Mesothelial cell of epicardium (in vitro differentiated cells): ENCODE data around the gene CACFD1. TPM values are rescaled to one million over a fixed set of nuclear protein-coding genes. Genes with fewer than 3 reads are reported as not detected.

Experiments used
- DNase-seq, 2 experiments: peaks; one replicate each; pipeline ENCODE4 v3.0.0; 2021; ENCODE audit warnings: low spot score in 2 of 2; ENCODE audit not compliant: unreplicated experiment in 2 of 2
- H3K27ac Mint-ChIP-seq: 2 replicates; pipeline ENCODE4 v1.8.0; 2021; ENCODE audit warnings: mixed read lengths
- H3K27me3 Mint-ChIP-seq: 2 replicates; pipeline ENCODE4 v1.8.0; 2021; ENCODE audit warnings: low read depth, mixed read lengths
- H3K36me3 Mint-ChIP-seq: 2 replicates; pipeline ENCODE4 v1.8.0; 2021; ENCODE audit warnings: mixed read lengths
- H3K4me1 Mint-ChIP-seq: 2 replicates; pipeline ENCODE4 v1.8.0; 2021; ENCODE audit warnings: mixed read lengths
- H3K4me3 Mint-ChIP-seq: 2 replicates; pipeline ENCODE4 v1.8.0; 2021; ENCODE audit warnings: mild to moderate bottlenecking, moderate library complexity, mixed read lengths
- H3K9me3 Mint-ChIP-seq: 2 replicates; pipeline ENCODE4 v1.8.0; 2021; ENCODE audit warnings: mixed read lengths
- CTCF ChIP-seq: fragments of 200-600 bp; sonication (generic); IDR thresholded peaks from one replicate; pipeline ENCODE4 v1.5.0; 2021; ENCODE audit warnings: antibody characterized with exemption; ENCODE audit not compliant: unreplicated experiment
- total RNA-seq: library from RNA; stranded (reverse); gene quantifications from 3 replicates; pipeline ENCODE4 v1.2.1, GENCODE V29; 2021

Gene CACFD1
- total RNA-seq, 1 donor from 2014 or later: 35.4 TPM

- Mint-ChIP-seq H3K4me1 (peaks cover 26% of the 10 kb centered on the region), H3K27me3 (no peaks in the 10 kb centered on the region), H3K27ac (no peak overlapping the region), H3K9me3 (peaks cover 8% of the 10 kb centered on the region), H3K36me3 (no peaks in the 10 kb centered on the region), H3K4me3 (no peak overlapping the region)
- TF ChIP-seq CTCF: no peak
- no peak for DNase-seq
Observed at GRCh38 chr9:133507246-133507965, 47.6 kb downstream of the CACFD1 start.

- H3K4me1 Mint-ChIP-seq: peaks cover 26% of the 10 kb centered on the region
Observed at GRCh38 chr9:133508046-133508445, 48.3 kb downstream of the CACFD1 start.

GRCh38 chr9:133509179-133510083 lies 49.7 kb downstream of the CACFD1 start:
- H3K36me3 Mint-ChIP-seq: no peaks in the 10 kb centered on the region
- peak overlapping the region; percentile 32 for H3K4me3 Mint-ChIP-seq

More at GRCh38 chr9:133508046-133508445, 48.3 kb downstream of the CACFD1 start:
- no peak for TF ChIP-seq CTCF
- no peaks in the 10 kb centered on the region for H3K27me3 Mint-ChIP-seq
- H3K4me3 Mint-ChIP-seq: no peak overlapping the region
- H3K36me3 Mint-ChIP-seq: no peaks in the 10 kb centered on the region
- no peak for DNase-seq
- no peak overlapping the region for H3K27ac Mint-ChIP-seq
- H3K9me3 Mint-ChIP-seq: peaks cover 5% of the 10 kb centered on the region

GRCh38 chr9:133510926-133511505 lies 51.2 kb downstream of the CACFD1 start:
- H3K4me3 Mint-ChIP-seq: no peak overlapping the region
- H3K9me3 Mint-ChIP-seq: no peaks in the 10 kb centered on the region
- no peak overlapping the region for H3K27ac Mint-ChIP-seq
- DNase-seq: no peak
- TF ChIP-seq CTCF: no peak
- no peaks in the 10 kb centered on the region for H3K36me3 Mint-ChIP-seq
- no peaks in the 10 kb centered on the region for H3K27me3 Mint-ChIP-seq
- peaks cover 38% of the 10 kb centered on the region for H3K4me1 Mint-ChIP-seq

More at GRCh38 chr9:133509179-133510083, 49.7 kb downstream of the CACFD1 start:
- no peak for TF ChIP-seq CTCF
- DNase-seq: peak in 1 of 2 experiments; percentile 66
- H3K4me1 Mint-ChIP-seq: peaks cover 34% of the 10 kb centered on the region
- H3K27me3 Mint-ChIP-seq: no peaks in the 10 kb centered on the region
- peak overlapping the region; percentile 72 for H3K27ac Mint-ChIP-seq
- no peaks in the 10 kb centered on the region for H3K9me3 Mint-ChIP-seq

- Mint-ChIP-seq H3K4me3 (no peak overlapping the region), H3K9me3 (no peaks in the 10 kb centered on the region), H3K36me3 (no peaks in the 10 kb centered on the region), H3K27ac (no peak overlapping the region), H3K4me1 (peaks cover 37% of the 10 kb centered on the region), H3K27me3 (no peaks in the 10 kb centered on the region)
- no peak for TF ChIP-seq CTCF
- DNase-seq: no peak
Observed at GRCh38 chr9:133511607-133512006, 51.8 kb downstream of the CACFD1 start.
